ENCODE data around the gene KCNJ10.
"Not testable (repeated sequence)": the region's sequence is repeated elsewhere in the genome, so short reads cannot be mapped to it uniquely, and the experiment has no call there.

The KCNJ10 gene

GRCh38 chr1:160115545-160116282 is 45.8 kb upstream of the KCNJ10 start, which contains the start of gene ATP1A2:
ATP1A2 (plus strand) TSS chr1:160115759; CDS start chr1:160115862, 103 bp downstream.
- in situ Hi-C loops (cut with MboI; ENCODE audit: low sequenced_read_pairs, unreplicated experiment), result no loop called here
- DNase-seq (ENCODE audit: low spot score), result no peak
- TF ChIP-seq CTCF (IDR thresholded peaks at IDR 0.05; ENCODE audit: borderline replicate concordance, control extremely low read depth, extremely low read depth, insufficient read depth, missing control alignments), result no peak

DNA sequence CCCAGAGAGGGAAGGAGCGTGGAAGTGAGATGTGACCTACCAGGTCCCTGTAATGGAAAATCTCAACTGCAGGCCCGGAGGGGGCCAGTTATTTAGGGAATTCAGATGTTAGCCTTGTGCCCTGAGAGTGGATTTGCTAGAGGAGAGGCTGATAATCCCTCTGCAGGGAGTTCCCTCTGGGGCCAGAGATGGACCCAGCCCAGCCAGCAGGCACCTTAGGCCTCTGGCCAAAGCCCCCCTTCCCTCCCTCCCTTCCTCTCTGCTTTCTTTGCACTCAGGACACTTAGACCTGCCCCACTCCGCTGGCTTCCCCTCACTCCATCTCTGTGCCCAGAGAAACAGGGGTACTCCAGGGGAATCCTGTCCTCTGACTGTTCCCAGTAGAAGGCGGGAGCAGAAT is 44.1 kb upstream of the KCNJ10 start:
- no peak for TF ChIP-seq CTCF (IDR thresholded peaks at IDR 0.05; ENCODE audit: borderline replicate concordance, control extremely low read depth, extremely low read depth, insufficient read depth, missing control alignments)
- in situ Hi-C loops (cut with MboI; ENCODE audit: low sequenced_read_pairs, unreplicated experiment), result no loop called here
- DNase-seq (ENCODE audit: low spot score), result no peak

DNA sequence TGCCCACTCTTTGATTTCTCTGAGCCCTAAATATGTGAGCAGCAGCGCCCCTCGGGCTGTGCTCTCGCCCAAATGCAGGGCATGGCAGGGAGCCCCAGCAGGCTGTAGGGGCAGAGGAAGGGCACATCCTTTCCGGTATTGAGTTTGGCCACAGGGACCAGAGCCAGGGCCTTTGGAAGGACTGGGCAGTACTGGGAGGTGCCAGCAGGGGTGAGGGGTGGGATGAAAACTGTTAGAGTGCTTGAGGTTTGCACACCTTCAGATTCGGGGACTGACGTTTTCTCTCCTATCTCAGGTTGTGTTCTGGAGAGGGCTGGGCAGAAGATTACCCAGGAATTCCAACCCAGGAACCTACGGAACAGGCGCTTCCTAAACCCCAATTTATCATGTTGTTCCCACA is 43.4 kb upstream of the KCNJ10 start:
- in situ Hi-C loops (cut with MboI; ENCODE audit: low sequenced_read_pairs, unreplicated experiment), result no loop called here
- no peak for DNase-seq (ENCODE audit: low spot score)
- TF ChIP-seq CTCF (IDR thresholded peaks at IDR 0.05; ENCODE audit: borderline replicate concordance, control extremely low read depth, extremely low read depth, insufficient read depth, missing control alignments), result no peak

- in situ Hi-C loops (cut with MboI; ENCODE audit: low sequenced_read_pairs, unreplicated experiment), result no loop called here
- no peak for TF ChIP-seq CTCF (IDR thresholded peaks at IDR 0.05; ENCODE audit: borderline replicate concordance, control extremely low read depth, extremely low read depth, insufficient read depth, missing control alignments)
- no peak for DNase-seq (ENCODE audit: low spot score)
Observed at GRCh38 chr1:160112357-160112756, 42.4 kb upstream of the KCNJ10 start.

DNA sequence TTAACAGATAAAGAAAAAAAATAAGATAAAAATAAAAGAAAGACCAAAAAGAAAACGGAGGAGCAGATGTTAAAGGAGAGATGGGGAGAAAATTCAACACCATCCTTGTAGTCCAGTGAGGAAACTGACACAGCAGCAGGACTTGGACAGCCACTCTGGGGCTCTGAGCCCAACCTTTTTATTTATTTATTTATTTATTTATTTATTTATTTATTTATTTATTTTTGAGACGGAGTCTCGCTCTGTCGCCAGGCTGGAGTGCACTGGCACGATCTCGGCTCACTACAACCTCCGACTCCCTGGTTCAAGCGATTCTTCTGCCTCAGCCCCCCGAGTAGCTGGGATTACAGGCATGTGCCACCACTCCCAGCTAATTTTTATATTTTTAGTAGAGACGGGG is 41.5 kb upstream of the KCNJ10 start:
- in situ Hi-C loops (cut with MboI; ENCODE audit: low sequenced_read_pairs, unreplicated experiment), result not testable (repeated sequence)

DNA sequence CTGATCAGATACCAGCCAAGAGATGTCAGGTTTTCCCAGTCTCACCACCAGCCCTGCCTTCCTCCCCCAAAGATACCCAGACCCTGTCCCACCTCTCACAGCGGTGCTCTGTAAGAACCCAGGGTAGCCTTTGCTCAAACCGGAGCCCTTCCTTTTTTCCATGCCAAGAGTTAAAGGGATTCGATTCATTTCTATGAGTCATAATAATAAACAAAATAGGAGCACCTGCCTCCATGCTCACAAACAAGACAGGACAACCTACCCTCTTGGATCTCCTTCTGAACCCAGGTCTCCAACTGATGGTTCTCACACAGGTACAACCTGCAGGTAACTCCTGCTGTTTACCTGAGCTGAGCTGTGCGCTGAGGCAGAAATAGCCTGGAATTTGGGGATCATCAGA is 39.7 kb upstream of the KCNJ10 start:
- in situ Hi-C loops (cut with MboI; ENCODE audit: low sequenced_read_pairs, unreplicated experiment), result no loop called here
- DNase-seq (ENCODE audit: low spot score), result no peak
- no peak for TF ChIP-seq CTCF (IDR thresholded peaks at IDR 0.05; ENCODE audit: borderline replicate concordance, control extremely low read depth, extremely low read depth, insufficient read depth, missing control alignments)

More for the DNA sequence above, 41.5 kb upstream of the KCNJ10 start:
- not testable (repeated sequence) for DNase-seq (ENCODE audit: low spot score)

GRCh38 chr1:160108888-160109662 is 39.1 kb upstream of the KCNJ10 start:
- in situ Hi-C loops (cut with MboI; ENCODE audit: low sequenced_read_pairs, unreplicated experiment), result no loop called here

More at GRCh38 chr1:160108888-160109662, 39.1 kb upstream of the KCNJ10 start:
- TF ChIP-seq CTCF (IDR thresholded peaks at IDR 0.05; ENCODE audit: borderline replicate concordance, control extremely low read depth, extremely low read depth, insufficient read depth, missing control alignments), result peak; percentile 42
- peak; percentile 69 for DNase-seq (ENCODE audit: low spot score)
